GM18873 (cell line): ENCODE data around the gene CHD9NB.
"Not testable (repeated sequence)": the region's sequence is repeated elsewhere in the genome, so short reads cannot be mapped to it uniquely, and the experiment has no call there.

ENCODE experiments used
- ATAC-seq: cut with Tn5 transposase; IDR thresholded peaks from one replicate; pipeline ENCODE4 v1.9.1; 2021; ENCODE audit warnings: mild to moderate bottlenecking, moderate library complexity, moderate number of reproducible peaks; ENCODE audit not compliant: unreplicated experiment, low FRiP score

The CHD9NB gene

DNA sequence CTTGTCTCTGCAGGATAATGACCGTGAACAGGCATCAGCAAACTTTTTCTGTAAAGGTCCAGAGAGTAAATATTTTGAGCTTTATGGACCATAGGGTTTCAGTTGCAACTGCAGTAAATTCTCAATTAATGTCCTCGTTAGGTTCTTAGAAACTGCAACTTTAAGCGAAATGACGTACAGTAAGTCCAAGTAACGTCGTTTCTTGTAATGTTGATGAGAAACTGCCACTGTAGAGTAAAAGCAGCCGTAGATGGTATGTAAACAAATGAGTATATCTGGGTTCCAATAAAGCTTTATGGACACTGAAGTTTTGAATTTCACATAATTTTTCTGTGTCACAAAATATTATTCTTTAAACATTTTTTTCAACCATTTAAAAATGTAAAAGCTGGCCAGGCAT lies 7.0 kb upstream of the CHD9NB start:
- ATAC-seq, result no peak

GRCh38 chr16:53058882-53059281 lies 6.2 kb upstream of the CHD9NB start:
- ATAC-seq, result no peak

DNA sequence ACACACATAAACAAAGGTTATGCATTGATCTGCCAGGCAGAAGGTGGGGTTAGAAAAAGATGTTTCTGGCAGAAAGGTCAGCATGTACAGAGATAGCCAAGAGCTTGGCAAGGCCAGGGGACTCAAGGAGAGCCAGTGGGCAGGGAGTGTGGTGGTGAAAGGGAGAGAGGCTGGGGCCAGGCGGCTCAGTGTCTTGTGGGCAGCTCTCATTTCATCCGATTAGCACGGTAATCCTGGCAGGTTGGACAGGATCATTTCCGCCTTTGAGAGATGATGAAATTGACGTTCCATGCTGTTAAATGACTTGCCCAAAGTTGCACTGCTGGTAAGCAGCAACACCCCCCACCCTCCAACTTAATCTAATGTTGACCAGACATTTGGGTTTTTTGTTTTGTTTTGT lies 5.7 kb upstream of the CHD9NB start:
- no peak for ATAC-seq

DNA sequence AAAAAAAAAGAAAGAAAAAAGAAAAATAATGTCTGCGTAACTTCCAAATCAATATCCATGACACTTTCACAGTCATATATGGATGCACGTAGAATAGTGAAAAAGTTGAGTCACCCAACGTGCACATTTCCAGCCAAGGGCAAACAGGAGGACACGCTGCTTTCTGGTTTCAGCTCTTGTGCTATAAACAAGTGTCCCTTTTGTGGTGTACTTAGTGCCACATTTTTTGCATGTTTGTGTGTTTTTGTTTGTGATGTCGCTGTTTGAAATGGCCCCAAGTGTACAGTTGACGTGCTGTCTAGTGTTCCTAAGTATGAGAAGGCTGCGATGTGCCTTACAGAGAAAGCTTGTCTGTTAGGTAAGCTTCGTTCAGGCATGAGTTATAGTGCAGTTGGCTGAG lies 5.0 kb upstream of the CHD9NB start:
- no peak for ATAC-seq

DNA sequence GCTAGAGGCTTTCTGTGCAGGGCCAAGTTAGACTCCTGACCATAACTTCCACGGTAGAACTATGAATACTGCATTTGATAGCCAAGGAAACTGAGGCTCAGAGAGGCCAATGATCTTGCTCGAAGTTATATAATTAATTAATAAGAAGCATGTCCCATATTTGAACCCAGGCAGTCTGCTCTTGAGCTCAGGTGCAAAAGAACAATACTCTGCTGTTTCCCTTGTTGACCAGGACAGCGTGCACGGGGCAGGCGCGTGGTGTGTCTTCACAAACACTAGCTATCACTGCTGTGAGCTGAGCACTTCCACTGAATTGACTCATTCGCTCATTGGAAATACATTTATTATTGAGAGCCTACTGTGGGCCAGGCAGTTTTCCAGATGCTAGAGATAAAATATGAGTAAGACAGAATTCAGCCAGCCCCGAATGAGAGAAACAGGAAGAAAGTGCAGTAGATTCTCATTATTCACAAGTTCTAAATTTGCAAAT lies 3.7 kb upstream of the CHD9NB start:
- ATAC-seq, result no peak

- ATAC-seq, result no peak
Measured at GRCh38 chr16:53055541-53056391, 3.1 kb upstream of the CHD9NB start.

DNA sequence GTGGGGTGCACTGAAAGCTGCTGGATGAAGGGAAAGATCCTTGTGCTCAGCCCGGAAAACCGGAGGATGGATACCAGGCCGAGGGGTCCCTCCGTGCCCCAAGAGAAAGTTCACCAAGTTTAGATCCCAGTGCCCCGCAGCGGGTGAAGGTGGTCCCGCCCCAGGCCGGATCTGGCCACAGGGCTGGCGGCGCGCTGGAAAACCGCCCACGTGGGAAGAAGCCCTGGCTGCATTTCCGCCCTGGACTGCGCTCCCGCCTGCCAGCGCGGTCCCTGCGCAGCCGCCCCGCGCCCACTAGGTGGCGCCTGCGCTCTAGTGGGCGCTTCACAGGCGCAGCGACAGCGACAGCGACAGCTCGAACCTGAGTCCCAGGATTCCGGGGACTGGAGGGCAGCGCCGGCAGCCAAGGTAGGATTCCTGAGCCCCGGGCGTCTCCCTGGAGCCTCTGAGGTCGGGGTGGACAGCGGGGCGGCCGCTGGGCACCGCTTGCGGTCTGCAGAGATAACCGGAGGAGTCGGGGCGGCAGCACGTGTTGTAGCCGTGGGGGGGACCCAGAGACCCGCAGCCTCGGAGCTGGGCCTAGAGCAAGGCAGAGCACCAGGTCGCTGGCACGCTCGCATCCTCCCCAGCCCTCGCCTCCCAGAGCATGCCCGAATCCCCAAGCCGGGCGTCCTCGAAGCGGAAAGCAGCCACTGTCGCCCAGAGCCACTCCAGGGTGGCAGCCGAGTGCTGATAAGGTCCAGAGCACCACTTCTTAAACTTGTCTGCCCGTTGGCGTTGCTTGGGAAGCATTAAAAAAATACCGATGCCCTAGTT lies 2.2 kb upstream of the CHD9NB start, which contains the start of gene CHD9:
Gene CHD9, plus strand, starts transcription at position 322 of the 816 bp plus-strand sequence. CDS start 101,099 bp downstream, outside the sequence.
- peak; percentile 66 for ATAC-seq

DNA sequence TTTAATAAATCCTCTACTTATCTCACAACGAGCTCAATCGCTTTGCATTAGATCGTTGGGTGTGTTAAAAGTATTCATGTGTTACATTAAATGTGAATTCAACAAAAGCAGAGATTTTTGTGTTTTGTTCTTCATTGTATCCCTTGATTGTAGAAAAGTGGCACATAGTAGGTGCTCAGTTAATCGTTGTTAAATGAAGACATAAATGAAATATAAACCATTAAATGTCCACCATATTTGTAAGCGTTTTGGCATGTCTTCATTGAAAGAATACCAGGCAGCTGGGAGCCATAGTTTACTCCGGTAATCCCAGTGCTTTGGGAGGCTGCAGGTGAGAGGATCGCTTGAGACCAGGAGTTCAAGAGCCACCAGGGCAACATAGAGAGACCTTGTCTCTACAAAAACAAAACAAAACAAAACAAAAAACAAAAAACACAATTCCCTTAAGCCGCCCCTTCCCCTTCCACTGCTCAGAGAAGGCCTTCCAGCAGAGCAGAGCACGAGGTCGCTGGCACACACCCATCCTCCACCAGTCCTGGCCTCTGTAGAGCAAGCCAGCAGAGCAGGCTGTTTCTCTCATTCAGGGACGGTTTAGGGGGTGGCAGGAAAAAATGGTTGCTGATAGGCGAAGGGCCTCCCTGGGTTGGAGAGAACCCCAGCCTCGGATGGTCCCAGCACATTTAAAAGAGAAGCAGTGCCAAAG lies 1.4 kb upstream of the CHD9NB start:
- peak; percentile 26 for ATAC-seq

- not testable (repeated sequence) for ATAC-seq
Measured at GRCh38 chr16:53051255-53051654, 1.4 kb downstream of the CHD9NB start.

DNA sequence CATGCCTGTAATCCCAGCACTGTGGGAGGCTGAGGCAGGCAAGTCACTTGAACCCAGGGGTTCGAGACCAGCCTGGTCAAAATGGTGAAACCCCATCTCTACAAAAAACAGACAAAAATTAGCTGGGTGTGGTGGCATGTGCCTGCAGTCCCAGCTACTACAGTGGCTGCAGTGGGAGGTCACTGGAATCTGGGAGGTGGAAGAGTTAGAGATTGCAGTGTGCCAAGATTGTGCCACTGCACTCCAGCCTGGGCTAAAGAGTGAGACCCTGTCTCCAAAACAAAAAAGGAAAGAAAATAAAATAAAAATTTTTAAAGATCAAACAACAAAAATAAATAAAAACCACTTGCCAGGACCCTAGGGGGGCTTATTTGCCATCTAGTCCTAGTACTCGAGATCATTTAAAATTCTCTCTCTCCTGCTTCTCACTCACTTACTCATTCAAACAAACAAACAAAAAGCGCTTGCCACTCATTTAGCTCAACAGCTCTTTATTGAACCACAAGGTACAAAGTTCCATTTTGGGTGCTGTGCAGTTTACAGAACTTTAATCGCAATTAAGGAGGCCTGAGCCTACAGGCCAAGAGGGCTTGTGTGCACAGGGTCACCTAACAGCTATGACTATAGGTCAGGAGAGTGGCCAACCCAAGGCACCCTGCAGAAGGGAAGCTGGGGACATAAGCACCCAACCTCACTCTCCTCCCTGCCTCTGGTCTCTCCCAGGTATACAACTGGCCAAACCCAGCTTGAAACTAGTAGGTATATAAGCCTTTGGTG lies 4.4 kb downstream of the CHD9NB start:
- ATAC-seq, result no peak

- not testable (repeated sequence) for ATAC-seq
Measured at GRCh38 chr16:53047515-53047914, 5.2 kb downstream of the CHD9NB start.

DNA sequence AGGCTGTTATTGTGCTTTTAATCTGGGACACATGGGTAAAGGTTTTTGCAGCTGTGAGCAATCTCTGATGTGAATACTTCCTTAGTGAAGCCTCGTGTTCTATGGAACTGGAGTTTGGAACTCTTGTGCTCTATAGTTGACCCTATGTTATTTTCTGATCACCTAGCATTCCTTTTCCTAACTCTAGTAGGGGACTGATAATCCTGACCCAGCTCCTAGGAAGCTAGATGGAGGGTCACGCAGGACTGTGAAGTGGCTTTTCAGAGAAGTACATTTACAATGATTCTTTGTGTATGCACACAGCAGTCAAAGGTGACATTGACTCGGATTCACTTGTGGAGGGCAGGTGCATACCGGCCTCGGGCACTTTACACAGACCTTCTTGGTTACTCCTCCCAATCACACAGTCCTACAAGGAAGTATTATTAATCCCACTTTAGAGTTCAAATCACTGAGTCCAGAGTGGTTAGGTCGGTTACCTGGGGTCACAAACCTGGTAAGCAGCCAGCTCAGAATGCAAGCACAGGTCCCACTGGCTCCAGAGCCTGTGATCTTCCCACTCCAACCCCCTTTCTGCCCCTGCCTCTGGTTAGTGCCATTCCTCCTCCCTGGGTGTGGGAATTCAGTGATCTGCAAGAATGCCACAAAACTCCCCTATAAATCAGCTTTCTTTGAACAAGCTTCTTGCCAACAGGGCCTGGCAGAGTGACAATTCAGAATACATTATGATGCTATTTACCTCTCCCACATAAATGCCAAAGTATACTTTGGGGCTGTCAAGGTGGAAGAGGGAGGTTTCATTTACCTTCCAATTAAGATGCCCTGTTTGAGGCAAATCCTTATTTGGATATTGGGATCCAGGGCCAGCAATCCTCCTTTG lies 7.1 kb downstream of the CHD9NB start:
- ATAC-seq, result no peak

DNA sequence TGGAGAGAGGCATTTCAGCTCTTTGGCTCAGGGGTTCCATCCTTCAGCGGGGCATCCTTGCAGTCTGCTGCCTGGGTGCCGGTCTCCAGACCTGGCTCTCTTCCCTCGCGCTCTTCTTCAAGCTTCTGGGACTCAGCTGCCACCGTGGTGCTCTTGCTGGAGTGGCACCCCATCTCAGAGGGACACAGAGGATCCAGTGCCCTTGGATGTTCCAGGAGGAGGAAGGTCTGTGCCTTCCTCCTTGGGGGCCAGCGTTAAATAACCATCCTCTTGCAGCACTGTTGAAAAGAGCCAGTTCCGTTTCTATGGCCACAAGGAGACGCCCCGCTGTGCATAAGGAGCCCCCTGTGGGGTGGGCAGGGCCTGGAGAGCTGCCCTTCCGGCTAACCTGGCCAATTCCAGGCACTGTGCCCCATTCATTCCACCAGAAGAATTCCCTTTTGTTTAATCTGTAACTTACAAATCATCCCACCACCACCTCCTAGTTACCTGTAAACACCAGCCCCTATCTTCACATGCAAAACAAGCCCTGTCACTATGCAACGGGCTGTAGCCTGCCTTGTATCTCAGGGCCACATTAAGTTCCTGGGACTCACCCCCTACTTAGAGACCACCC lies 8.6 kb downstream of the CHD9NB start:
- no peak for ATAC-seq

- no peak for ATAC-seq
Measured at GRCh38 chr16:53043428-53043831, 9.3 kb downstream of the CHD9NB start.

GRCh38 chr16:53042235-53042701 lies 10.4 kb downstream of the CHD9NB start:
- ATAC-seq, result no peak

DNA sequence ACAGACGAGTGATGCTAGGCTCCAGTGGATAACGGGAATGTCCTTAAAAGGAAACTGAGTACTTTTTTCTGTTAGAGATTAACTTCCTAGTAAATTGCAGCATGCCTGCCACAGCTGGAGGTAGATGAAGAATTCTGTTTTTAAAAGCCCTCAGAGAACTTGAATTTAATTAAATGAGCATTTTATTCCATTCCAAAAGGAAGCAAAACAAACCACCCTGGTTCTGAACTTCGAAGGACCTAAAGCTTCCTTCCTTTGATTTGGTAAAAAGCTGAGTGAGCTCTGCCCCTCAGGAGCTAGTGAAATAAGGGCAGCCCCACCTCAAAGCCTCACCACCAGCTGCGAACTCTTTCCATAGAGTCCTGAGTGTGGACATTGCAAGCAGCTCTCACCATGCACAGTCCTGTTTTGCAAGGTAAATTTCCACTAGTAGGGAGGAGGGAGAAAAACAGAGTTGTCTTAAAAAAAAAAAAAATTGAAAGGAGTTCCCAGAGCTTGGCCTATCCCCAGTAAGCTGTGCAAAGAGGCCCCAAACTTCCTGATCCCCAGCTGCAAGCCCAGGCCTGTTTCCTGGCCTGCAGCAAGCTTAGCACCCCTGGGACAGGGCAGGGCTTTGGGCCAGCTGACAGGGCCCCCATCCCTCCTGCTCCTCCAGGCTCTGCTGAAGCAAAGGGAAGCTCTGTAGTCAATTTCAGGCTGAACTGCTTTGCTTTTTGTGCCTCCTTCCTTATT lies 11.2 kb downstream of the CHD9NB start:
- no peak for ATAC-seq

DNA sequence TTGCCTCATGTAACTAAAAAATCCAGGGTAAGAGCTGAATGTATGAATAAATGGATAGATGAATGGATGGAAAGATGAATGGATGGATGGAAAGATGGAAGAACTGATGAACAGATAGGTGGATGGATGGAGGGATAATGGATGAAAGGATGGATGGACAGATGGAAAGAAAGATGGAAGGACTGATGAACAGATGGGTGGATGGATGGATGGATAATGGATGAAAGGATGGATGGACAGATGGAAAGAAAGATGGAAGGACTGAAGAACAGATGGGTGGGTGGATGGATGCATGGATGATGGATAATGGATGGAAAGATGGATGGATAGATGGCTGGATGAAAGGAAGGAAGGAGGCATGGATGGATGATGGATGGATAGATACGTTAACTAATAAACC lies 11.9 kb downstream of the CHD9NB start:
- no peak for ATAC-seq

DNA sequence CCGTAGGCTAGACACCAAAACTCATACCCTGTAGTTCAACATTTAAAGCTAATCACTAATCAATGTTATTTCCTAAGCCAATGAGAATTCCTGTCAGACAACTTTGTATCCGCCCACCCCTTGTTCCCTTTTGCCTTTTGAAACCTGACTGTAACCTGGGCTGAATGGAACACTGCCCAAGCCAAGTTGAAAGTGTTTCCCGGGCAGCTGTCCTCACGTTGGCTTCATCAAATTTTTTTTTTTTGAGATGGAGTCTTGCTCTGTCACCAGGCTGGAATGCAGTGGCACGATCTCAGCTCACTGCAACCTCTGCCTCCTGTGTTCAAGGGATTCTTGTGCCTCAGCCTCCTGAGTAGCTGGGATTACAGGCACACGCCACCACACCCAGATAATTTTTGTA lies 16.0 kb downstream of the CHD9NB start:
- not testable (repeated sequence) for ATAC-seq
